ENCODE measurements around the gene IRF2BP2. TPM values are rescaled to one million over a fixed set of nuclear protein-coding genes. Genes with fewer than 3 reads are reported as not detected.

Gene IRF2BP2
- total RNA-seq, 1 experiment from 2014 or later, result 60.8 TPM

DNA sequence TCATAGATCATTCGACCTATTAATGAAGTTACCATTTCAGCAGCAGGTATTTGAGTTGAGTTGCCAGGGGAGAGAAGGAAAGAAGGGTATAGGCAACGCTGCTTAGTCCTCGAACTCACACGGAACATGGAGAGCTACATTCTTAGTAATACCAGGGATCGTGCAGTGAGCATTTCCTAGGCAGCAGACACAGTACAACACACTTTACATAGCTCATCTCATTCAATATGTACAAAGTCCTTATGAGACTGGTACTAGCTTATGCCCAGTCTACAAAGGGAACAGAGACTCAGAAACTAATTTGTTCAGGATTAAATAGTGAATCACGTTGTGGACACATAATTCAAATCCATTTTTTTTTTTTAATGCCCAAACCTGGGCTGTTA, 25.6 kb downstream of the IRF2BP2 start:
- H3K27ac ChIP-seq, result no peak overlapping the region
- peaks cover 49% of the 10 kb centered on the region for H3K4me1 ChIP-seq (replicated peaks)

DNA sequence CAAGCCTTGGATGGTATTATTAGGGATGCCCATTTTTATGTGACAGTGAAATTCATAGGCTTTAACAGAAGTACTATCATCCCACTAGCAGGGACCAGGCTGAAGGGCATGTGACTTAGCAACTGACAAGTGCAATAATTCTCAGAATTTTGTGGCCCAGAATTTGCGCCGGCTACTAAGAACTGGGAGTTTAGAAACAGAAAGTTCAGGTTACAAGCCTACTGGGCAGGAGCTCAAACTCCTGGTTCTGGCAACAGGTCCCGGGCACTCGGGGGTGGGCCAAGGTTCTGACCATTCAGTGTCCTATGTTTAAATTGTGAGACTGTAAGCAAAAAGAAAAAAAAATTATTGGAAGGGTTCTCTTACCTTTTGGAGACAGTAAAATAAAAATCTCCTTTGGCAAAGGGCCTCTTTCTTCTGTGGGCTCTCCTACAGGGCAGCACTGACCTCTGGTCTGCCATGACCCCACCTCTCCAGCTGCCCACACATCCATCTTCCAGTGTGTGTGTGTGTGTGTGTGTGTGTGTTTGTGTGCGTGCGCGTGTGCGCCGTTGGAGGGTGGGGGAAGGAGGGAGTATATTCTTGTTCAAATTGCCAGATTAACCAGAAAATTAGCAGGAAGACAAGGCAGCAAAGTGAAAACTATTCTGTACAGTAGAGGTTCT, 26.1 kb downstream of the IRF2BP2 start:
- Histone ChIP-seq H3K4me1 (replicated peaks) (peaks cover 43% of the 10 kb centered on the region), H3K4me3 (no peak overlapping the region), H3K27ac (no peak overlapping the region), H3K27me3 (replicated peaks) (no peaks in the 10 kb centered on the region), H3K36me3 (no peaks in the 10 kb centered on the region), H3K9me3 (replicated peaks) (no peaks in the 10 kb centered on the region)
- DNase-seq (ENCODE audit: low read depth in 1 of 2, low spot score in 2 of 2), result peak in 1 of 2 experiments; percentile 31

More for the DNA sequence above, 25.6 kb downstream of the IRF2BP2 start:
- no peaks in the 10 kb centered on the region for H3K27me3 ChIP-seq (replicated peaks)
- peak in 1 of 2 experiments; percentile 2 for DNase-seq (ENCODE audit: low read depth in 1 of 2, low spot score in 2 of 2)
- H3K36me3 ChIP-seq, result no peaks in the 10 kb centered on the region
- no peaks in the 10 kb centered on the region for H3K9me3 ChIP-seq (replicated peaks)
- no peak overlapping the region for H3K4me3 ChIP-seq

DNA sequence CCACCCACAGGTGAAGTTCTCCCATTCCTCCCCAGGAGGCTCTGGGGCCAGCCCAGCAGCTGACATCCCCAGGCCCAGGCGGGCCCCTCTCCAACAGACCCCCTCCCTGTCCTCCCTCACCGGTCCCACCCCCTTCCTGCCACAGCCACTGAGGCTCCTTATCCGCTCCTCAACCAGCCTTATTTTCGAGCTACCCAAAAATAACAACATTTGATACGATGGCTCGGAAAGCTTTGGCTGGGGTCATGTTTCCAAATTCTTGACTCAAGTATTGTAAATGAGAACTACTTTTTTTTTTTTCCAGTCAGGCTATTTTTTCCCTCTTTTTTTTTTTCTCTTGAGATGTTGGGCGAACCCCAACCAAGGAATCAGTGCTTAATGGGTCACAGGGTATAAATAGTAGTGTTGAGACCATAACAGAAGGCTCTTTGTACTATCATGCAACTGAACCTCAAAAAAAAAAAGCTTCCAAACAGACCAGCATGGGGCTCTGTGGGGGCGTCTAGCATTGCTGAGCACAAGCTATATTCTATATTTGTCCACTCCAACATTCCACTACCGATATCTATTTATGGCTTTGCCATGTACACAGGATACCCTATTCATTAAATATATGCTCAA, 27.2 kb downstream of the IRF2BP2 start:
- H3K9me3 ChIP-seq (replicated peaks), result no peaks in the 10 kb centered on the region
- DNase-seq (ENCODE audit: low read depth in 1 of 2, low spot score in 2 of 2), result peak in 1 of 2 experiments; percentile 38
- no peaks in the 10 kb centered on the region for H3K27me3 ChIP-seq (replicated peaks)
- no peak overlapping the region for H3K4me3 ChIP-seq
- no peak overlapping the region for H3K27ac ChIP-seq
- H3K4me1 ChIP-seq (replicated peaks), result peaks cover 32% of the 10 kb centered on the region
- H3K36me3 ChIP-seq, result no peaks in the 10 kb centered on the region

DNA sequence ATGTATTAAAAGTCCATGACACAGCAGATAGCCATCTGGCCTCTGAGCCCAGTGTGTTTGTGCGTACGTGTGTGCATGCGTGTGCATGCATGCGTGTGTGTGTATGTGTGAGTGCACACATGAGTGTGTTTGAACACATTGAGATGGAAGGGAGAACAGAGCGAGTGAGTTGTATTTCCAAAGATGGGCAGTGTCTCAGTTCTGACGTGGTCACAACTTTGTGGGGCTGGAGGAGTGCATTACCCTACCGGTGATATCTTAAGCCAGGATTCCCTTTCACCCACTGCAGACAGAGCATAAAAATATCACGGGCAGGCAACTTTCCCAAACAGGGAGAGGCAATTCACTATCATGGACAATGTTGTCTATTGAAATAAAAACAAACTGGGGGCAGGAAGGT, 27.8 kb downstream of the IRF2BP2 start:
- H3K4me3 ChIP-seq, result no peak overlapping the region
- no peaks in the 10 kb centered on the region for H3K27me3 ChIP-seq (replicated peaks)
- no peaks in the 10 kb centered on the region for H3K9me3 ChIP-seq (replicated peaks)
- H3K36me3 ChIP-seq, result no peaks in the 10 kb centered on the region
- no peak overlapping the region for H3K27ac ChIP-seq
- peak in 1 of 2 experiments; percentile 3 for DNase-seq (ENCODE audit: low read depth in 1 of 2, low spot score in 2 of 2)
- peaks cover 26% of the 10 kb centered on the region for H3K4me1 ChIP-seq (replicated peaks)

DNA sequence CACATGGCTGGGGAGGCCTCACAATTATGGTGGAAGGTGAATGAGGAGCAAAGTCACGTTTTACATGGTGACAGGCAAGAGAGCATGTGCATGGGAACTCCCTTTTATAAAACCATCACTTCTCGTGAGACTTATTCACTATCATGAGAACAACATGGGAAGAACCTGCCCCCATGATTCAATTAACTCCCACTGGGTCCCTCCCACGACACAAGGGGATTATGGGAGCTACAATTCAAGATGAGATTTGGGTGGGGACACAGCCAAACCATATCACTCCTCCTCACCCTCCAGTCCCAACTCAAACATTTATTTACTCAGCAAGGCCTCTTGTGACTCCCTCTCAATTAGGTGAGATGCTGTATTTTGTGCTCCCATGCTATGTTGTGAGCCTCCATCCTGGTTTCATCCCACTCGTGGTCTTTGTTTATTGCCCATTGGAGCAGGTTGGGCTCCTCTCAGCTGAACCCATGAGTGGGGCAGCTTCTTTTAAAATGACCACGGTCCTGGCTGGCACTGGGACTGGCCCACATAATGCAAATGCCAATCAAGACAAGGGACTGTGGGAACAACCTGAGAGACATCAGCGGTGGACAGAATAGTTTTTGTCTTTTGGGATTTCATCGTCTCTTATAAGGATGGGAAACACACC, 28.8 kb downstream of the IRF2BP2 start:
- no peak overlapping the region for H3K4me3 ChIP-seq
- peak in 1 of 2 experiments; percentile 17 for DNase-seq (ENCODE audit: low read depth in 1 of 2, low spot score in 2 of 2)
- H3K36me3 ChIP-seq, result no peaks in the 10 kb centered on the region
- H3K4me1 ChIP-seq (replicated peaks), result peaks cover 18% of the 10 kb centered on the region
- H3K27ac ChIP-seq, result no peak overlapping the region
- no peaks in the 10 kb centered on the region for H3K27me3 ChIP-seq (replicated peaks)
- H3K9me3 ChIP-seq (replicated peaks), result no peaks in the 10 kb centered on the region

DNA sequence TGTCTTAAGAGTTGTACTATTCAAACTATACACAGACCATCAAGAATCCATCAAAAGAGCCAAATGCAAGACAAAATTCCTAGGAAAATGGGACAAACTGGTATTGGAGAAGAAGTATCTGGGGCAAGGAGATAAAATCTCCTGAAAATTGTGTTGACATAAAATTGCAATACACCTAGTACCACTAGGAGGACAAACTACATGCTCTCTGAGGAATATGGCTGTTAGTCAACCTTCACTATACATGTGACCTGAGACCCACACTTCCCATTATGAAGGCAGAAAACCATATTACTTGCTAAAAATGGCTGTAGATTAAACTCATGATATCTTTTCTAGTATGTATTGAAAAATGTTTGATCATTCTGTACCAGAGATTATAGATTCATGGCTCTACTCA, 30.0 kb downstream of the IRF2BP2 start:
- no peaks in the 10 kb centered on the region for H3K9me3 ChIP-seq (replicated peaks)
- H3K27me3 ChIP-seq (replicated peaks), result no peaks in the 10 kb centered on the region
- no peaks in the 10 kb centered on the region for H3K36me3 ChIP-seq
- H3K27ac ChIP-seq, result no peak overlapping the region
- no peak overlapping the region for H3K4me3 ChIP-seq
- peaks cover 6% of the 10 kb centered on the region for H3K4me1 ChIP-seq (replicated peaks)
- DNase-seq (ENCODE audit: low read depth in 1 of 2, low spot score in 2 of 2), result no peak

DNA sequence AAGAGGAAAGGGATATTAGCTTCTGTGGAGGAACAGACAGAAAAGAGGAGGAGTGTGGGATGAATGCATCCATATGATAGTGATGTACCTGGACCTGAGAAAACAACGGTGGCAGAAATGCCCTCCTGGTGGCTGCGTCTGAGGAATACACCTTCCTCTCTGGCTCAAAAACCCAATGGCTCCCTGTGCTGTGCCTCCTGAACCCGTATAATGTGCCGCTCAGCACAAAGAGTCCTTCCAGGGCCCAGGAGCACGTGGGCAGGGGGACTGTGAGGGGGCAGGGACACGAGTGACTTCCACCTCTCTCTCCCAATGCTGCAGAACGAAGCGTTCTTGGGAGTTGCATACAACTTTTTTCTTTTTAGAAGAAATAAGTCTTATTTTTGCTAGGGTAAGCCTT, 31.2 kb downstream of the IRF2BP2 start:
- no peaks in the 10 kb centered on the region for H3K27me3 ChIP-seq (replicated peaks)
- H3K36me3 ChIP-seq, result no peaks in the 10 kb centered on the region
- H3K4me3 ChIP-seq, result no peak overlapping the region
- H3K27ac ChIP-seq, result no peak overlapping the region
- no peaks in the 10 kb centered on the region for H3K9me3 ChIP-seq (replicated peaks)
- no peak for DNase-seq (ENCODE audit: low read depth in 1 of 2, low spot score in 2 of 2)
- H3K4me1 ChIP-seq (replicated peaks), result no peaks in the 10 kb centered on the region

DNA sequence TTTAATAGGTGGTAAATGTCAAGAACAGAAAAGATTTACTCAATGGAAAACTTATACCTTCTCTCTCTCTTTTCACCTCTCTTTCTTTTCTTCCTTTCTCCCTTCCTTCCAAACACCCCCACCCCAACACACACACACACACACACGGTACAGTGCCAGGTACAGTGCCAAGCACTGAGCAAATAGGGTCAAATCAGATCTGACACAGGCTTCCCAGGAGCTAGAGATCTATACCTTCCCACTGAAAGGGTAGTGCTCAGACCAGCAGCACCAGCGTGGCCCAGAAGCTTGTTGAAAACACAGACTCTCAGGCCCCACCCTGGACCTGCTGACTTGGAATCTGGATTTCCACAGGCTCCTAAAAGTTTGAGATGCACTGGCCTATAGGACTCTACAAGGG, 31.9 kb downstream of the IRF2BP2 start:
- Histone ChIP-seq H3K4me1 (replicated peaks) (no peaks in the 10 kb centered on the region), H3K9me3 (replicated peaks) (no peaks in the 10 kb centered on the region), H3K36me3 (no peaks in the 10 kb centered on the region), H3K4me3 (no peak overlapping the region), H3K27ac (no peak overlapping the region), H3K27me3 (replicated peaks) (no peaks in the 10 kb centered on the region)
- no peak for DNase-seq (ENCODE audit: low read depth in 1 of 2, low spot score in 2 of 2)

DNA sequence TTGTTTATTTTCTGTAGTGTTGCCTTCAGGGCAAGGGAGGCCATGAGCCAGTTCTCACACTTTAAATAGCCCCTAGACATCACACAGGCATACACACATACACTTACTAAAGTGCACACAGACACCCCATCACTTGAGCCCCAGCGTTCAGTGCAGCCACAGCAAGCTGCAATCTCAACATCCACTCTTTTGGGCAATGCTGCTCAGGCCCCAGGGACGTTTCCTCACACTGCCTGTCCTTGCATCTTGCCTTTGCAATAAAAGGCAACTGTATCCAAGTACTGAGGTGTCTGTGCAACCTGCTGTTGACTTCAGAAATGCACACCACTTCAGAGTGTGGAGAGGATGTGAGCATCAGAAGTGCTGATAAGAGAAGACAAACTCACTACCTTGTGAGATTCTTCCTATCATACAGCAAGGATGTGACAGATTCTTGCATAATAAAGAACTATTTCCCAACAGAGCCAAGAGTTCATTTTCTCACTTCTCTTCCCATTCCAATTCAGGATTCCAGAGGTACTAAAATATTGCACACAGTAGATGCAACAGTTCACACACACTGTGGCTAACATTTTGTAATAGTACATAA, 36.2 kb downstream of the IRF2BP2 start:
- no peaks in the 10 kb centered on the region for H3K36me3 ChIP-seq
- no peaks in the 10 kb centered on the region for H3K4me1 ChIP-seq (replicated peaks)
- no peaks in the 10 kb centered on the region for H3K27me3 ChIP-seq (replicated peaks)
- H3K9me3 ChIP-seq (replicated peaks), result no peaks in the 10 kb centered on the region
- H3K27ac ChIP-seq, result no peak overlapping the region
- peak in 1 of 2 experiments; percentile 31 for DNase-seq (ENCODE audit: low read depth in 1 of 2, low spot score in 2 of 2)
- H3K4me3 ChIP-seq, result no peak overlapping the region

DNA sequence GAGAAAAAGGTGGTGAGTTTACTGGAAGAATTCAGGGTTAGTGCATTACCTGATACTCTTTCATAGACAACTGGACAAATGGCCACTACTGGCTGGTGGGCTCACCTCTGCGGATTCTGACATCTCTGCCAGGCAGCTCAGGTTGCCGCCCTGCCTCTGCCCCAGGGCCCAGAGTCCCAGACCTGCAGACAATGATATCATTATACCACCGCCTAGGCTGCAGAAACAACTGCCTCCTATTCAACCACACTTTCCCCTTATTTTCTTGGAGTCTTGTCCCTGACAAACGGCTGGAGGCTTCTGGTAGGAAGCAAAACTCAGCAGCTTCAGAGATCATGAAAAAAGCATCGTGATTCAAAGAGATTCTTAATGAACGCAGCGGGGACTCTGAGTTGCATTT, 37.0 kb downstream of the IRF2BP2 start:
- H3K9me3 ChIP-seq (replicated peaks), result no peaks in the 10 kb centered on the region
- DNase-seq (ENCODE audit: low read depth in 1 of 2, low spot score in 2 of 2), result peak in 1 of 2 experiments; percentile 22
- no peaks in the 10 kb centered on the region for H3K27me3 ChIP-seq (replicated peaks)
- H3K36me3 ChIP-seq, result no peaks in the 10 kb centered on the region
- no peak overlapping the region for H3K4me3 ChIP-seq
- no peak overlapping the region for H3K27ac ChIP-seq
- no peaks in the 10 kb centered on the region for H3K4me1 ChIP-seq (replicated peaks)

DNA sequence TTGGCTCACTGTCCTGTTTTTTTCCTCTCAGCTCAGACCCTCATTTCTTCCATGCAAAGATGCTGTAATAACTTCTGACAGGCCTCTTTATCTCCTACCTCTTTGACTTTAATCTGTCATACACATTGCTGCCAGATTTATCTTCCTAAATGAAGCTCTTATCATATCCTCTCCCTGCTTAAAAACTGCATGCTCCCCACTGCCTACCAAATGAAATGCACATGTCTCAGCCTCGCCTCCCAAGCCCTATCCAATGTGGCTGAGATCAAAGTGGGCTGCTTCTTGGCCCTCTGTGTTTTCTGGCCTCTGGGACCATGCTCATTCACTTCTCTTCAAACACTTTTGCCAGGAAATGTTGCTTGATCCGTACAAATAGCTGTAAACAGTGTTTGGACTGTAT, 38.3 kb downstream of the IRF2BP2 start:
- Histone ChIP-seq H3K36me3 (no peaks in the 10 kb centered on the region), H3K4me1 (replicated peaks) (no peaks in the 10 kb centered on the region), H3K27me3 (replicated peaks) (no peaks in the 10 kb centered on the region), H3K27ac (no peak overlapping the region), H3K4me3 (no peak overlapping the region), H3K9me3 (replicated peaks) (no peaks in the 10 kb centered on the region)
- DNase-seq (ENCODE audit: low read depth in 1 of 2, low spot score in 2 of 2), result peak in 1 of 2 experiments; percentile 11

DNA sequence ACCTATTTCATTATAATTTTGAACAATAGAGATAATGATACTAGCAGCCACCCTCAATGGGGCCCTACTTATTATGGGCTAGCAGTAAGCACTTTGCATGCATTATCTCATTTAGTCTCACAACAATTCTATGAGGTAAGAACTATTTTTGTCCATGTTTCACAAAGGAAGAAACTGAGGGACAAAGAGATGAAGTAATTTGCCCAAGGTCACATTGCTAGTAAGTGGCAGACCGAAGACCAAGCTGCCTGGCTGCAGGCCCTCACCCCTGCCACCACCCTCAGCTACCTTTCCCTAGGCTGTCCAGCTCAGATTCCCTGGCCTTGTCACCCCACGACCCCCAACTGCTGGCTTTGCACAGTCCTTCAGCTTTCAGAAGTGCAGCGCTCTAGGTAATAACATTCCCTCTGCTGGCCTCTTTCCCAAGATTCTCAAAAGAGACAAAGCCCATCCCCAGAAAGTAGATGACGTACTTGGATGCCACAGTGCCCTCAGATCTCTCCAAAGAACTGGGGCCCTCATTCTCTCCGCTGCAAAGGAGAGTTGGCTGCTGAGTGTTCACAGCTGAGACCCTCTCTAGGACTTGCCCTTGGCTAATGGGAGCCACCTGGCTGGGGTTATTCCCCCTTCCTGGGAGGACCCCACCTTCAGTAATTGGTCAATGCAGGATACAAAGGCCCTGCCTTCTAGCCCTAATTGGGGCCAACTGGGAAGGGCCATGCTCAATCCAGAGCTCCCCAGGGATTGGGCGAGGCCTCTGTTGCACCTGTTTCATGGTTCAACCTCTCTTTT, 39.5 kb downstream of the IRF2BP2 start:
- peak in 1 of 2 experiments; percentile 25 for DNase-seq (ENCODE audit: low read depth in 1 of 2, low spot score in 2 of 2)
- no peak overlapping the region for H3K27ac ChIP-seq

DNA sequence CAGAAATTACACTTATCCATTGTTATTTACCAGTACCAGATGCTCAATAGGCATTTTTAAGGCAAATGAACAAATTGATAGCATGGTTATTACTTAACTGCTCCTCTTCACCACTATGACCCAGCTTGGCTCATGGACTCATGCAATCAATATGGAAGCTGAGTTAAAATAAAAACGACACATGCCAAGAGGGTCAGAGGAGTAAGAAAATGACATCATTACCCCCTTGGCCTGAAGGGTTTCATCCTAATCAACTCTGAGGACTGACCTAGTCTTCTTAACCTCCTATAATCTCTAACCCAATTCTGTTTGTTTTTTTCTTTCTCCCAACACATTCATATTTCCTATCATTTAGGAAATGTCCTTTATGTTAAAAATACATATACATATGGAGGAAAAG, 41.6 kb downstream of the IRF2BP2 start:
- peaks cover 11% of the 10 kb centered on the region for H3K4me1 ChIP-seq (replicated peaks)

More for the DNA sequence above, 39.5 kb downstream of the IRF2BP2 start:
- Histone ChIP-seq H3K4me3 (no peak overlapping the region), H3K36me3 (no peaks in the 10 kb centered on the region), H3K9me3 (replicated peaks) (no peaks in the 10 kb centered on the region), H3K27me3 (replicated peaks) (no peaks in the 10 kb centered on the region), H3K4me1 (replicated peaks) (no peaks in the 10 kb centered on the region)

More for the DNA sequence above, 41.6 kb downstream of the IRF2BP2 start:
- Histone ChIP-seq H3K27me3 (replicated peaks) (no peaks in the 10 kb centered on the region), H3K9me3 (replicated peaks) (no peaks in the 10 kb centered on the region), H3K36me3 (no peaks in the 10 kb centered on the region), H3K27ac (no peak overlapping the region), H3K4me3 (no peak overlapping the region)
- no peak for DNase-seq (ENCODE audit: low read depth in 1 of 2, low spot score in 2 of 2)

All from SJSA1 (cell line).